ENCODE data around the gene SLC47A1.

GRCh38 chr17:19596869-19597268 is 63.2 kb downstream of the SLC47A1 start:
- TF ChIP-seq POLR2A (IDR thresholded peaks at IDR 0.05) = no peak
- TF ChIP-seq CTCF (IDR thresholded peaks at IDR 0.05) = no peak
